ENCODE data around the gene B3GNT3.
"Not testable (repeated sequence)": the region's sequence is repeated elsewhere in the genome, so short reads cannot be mapped to it uniquely, and the experiment has no call there.

The B3GNT3 gene

DNA sequence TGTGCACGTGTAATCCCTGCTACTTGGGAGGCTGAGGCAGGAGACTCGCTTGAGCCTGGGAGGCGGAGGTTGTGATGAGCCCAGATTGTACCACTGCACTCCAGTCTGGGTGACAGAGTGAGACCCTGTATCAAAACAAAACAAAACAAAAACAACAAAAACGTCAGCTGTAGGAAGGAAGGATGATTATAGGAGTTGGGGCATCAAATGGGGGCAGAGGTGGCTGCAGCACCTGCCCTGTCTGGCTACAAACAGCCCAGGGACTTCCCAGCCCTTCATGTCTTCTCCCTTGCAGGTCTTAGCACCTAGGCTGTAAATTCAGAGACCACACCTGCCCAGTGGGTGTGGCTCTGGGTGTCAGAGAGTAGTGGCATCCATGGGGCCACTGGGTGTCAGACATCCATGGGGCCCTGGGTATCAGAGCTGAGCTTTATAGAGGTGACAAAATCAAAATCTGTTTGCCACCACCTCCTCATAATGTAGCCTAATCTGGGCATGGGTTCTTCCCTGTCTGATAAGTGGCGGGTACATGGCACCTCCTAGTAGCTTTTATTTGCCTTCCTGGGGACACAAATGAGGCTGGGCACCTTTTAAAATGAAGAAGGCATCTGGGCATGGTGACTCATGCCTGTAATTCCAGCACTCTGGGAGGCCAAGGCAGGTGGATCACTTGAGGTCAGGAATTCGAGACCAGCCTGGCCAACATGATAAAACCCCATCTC is 4.7 kb upstream of the B3GNT3 start:
- H3K4me3 ChIP-seq (replicated peaks; ENCODE audit: low read depth, low read length): no peak overlapping the region
- TF ChIP-seq, protein P1, sequence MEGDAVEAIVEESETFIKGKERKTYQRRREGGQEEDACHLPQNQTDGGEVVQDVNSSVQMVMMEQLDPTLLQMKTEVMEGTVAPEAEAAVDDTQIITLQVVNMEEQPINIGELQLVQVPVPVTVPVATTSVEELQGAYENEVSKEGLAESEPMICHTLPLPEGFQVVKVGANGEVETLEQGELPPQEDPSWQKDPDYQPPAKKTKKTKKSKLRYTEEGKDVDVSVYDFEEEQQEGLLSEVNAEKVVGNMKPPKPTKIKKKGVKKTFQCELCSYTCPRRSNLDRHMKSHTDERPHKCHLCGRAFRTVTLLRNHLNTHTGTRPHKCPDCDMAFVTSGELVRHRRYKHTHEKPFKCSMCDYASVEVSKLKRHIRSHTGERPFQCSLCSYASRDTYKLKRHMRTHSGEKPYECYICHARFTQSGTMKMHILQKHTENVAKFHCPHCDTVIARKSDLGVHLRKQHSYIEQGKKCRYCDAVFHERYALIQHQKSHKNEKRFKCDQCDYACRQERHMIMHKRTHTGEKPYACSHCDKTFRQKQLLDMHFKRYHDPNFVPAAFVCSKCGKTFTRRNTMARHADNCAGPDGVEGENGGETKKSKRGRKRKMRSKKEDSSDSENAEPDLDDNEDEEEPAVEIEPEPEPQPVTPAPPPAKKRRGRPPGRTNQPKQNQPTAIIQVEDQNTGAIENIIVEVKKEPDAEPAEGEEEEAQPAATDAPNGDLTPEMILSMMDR (IDR thresholded peaks at IDR 0.05; ENCODE audit: low read depth, low read length, missing control alignments): no peak
- DNase-seq (ENCODE audit: extremely low read depth, low read depth): no peak

GRCh38 chr19:17794412-17794730 is 567 bp upstream of the B3GNT3 start:
- TF ChIP-seq, protein P1 (IDR thresholded peaks at IDR 0.05; ENCODE audit: low read depth, low read length, missing control alignments): no peak
- H3K4me3 ChIP-seq (replicated peaks; ENCODE audit: low read depth, low read length): no peak overlapping the region
- DNase-seq (ENCODE audit: extremely low read depth, low read depth): no peak

GRCh38 chr19:17795495-17795856 is 538 bp downstream of the B3GNT3 start:
- H3K4me3 ChIP-seq (replicated peaks; ENCODE audit: low read depth, low read length): no peak overlapping the region
- DNase-seq (ENCODE audit: extremely low read depth, low read depth): no peak
- TF ChIP-seq, protein P1 (IDR thresholded peaks at IDR 0.05; ENCODE audit: low read depth, low read length, missing control alignments): no peak

- TF ChIP-seq, protein P1 (IDR thresholded peaks at IDR 0.05; ENCODE audit: low read depth, low read length, missing control alignments): no peak
- DNase-seq (ENCODE audit: extremely low read depth, low read depth): no peak
- no peak overlapping the region for H3K4me3 ChIP-seq (replicated peaks; ENCODE audit: low read depth, low read length)
These were observed 1.3 kb downstream of the B3GNT3 start for GRCh38 chr19:17796013-17796837.

GRCh38 chr19:17796838-17797423 is 2.0 kb downstream of the B3GNT3 start:
- H3K4me3 ChIP-seq (replicated peaks; ENCODE audit: low read depth, low read length): no peak overlapping the region
- TF ChIP-seq, protein P1 (IDR thresholded peaks at IDR 0.05; ENCODE audit: low read depth, low read length, missing control alignments): no peak
- DNase-seq (ENCODE audit: extremely low read depth, low read depth): no peak

DNA sequence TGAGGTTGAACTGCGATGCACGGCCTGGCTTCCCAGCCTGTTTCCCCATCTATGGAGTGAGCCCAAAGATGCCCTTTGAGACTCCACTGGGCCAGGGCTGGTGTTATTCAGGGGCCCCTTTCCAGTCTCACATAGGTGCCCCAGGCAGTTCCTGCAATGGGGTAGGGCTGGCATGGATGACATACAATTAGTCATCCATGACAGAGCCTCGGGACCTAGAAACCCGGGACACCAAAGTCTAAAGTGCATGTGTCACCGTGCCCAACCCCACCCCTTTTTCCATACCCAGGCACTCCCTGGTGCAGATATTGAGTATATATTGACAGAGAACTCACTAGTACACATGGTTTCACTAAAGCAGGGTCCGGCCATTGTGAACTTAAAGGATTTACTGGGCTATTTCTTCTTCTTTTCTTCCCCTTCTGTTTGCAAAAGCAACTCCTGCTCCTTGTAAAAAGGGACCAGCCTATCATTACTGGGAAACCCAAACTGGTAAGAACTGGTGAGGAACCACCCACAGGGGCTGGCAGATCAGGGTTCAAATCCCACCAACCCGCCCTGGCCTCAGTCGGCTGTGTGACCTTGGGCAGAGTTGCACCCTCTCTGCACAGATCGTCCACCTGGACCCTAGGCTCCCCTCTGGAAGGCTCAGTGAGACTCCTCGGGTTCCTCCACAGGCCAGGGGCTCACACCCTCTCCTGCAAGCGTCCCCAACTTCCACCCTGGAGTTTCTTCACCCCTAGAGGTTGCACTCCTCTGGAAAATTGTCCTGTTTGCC is 2.7 kb downstream of the B3GNT3 start:
- DNase-seq (ENCODE audit: extremely low read depth, low read depth): no peak
- no peak overlapping the region for H3K4me3 ChIP-seq (replicated peaks; ENCODE audit: low read depth, low read length)

GRCh38 chr19:17798599-17798998 is 3.7 kb downstream of the B3GNT3 start:
- not testable (repeated sequence) for DNase-seq (ENCODE audit: extremely low read depth, low read depth); H3K4me3 ChIP-seq (replicated peaks; ENCODE audit: low read depth, low read length)

More for the DNA sequence above, 2.7 kb downstream of the B3GNT3 start:
- TF ChIP-seq, protein P1 (IDR thresholded peaks at IDR 0.05; ENCODE audit: low read depth, low read length, missing control alignments): no peak
